GM12892 (cell line): ENCODE data around the gene ARFIP1.

Experiments used
- POLR2A ChIP-seq: IDR thresholded peaks from 2 replicates; pipeline ENCODE4 v1.6.1; 2011; ENCODE audit warnings: low read depth, low read length, control low read depth
- POLR2AphosphoS5 ChIP-seq: IDR thresholded peaks from 2 replicates; pipeline ENCODE4 v1.6.1; 2011; ENCODE audit warnings: low read depth, low read length, control low read depth
- TAF1 ChIP-seq: IDR thresholded peaks from 2 replicates; pipeline ENCODE4 v1.6.1; 2011; ENCODE audit warnings: low read depth, mild to moderate bottlenecking, control low read depth, low read length, borderline replicate concordance

GRCh38 chr4:152805071-152805650, 25.4 kb downstream of the ARFIP1 start:
- TF ChIP-seq POLR2AphosphoS5 (no peak), POLR2A (no peak), TAF1 (no peak)
